HCT116 (cell line): ENCODE results near the gene AMOTL1. TPM values are rescaled to one million over a fixed set of nuclear protein-coding genes. Genes with fewer than 3 reads are reported as not detected.

Experiments
- ATAC-seq: fragments of 200-7000 bp; cut with Tn5 transposase; 2 replicates; pipeline ENCODE4 v1.9.1; 2020; ENCODE audit warnings: mild to moderate bottlenecking, moderate library complexity
- BruUV-seq: library from RNA; stranded (reverse); fragments of 400-500 nt; replicated peaks from 2 replicates; lab custom pipeline; 2021; lab: Mats Ljungman, UMichigan
- CTCF ChIA-PET: fragments of 300-600 bp; sonication (Branson Sonifier 250); formaldehyde crosslinking; loops from one replicate; lab custom pipeline; 2021; ENCODE audit warnings: antibody characterized with exemption; lab: Charles Lee
- POLR2A ChIA-PET: fragments of 300-600, 350-600 bp; sonication (Branson Sonifier 250); formaldehyde crosslinking; loops from one replicate; lab custom pipeline; 2021; ENCODE audit warnings: antibody characterized with exemption; lab: Charles Lee
- RAD21 ChIA-PET, 2 experiments: fragments of 300-600 bp; sonication (Branson Sonifier 250); formaldehyde crosslinking; loops; one replicate each; lab custom pipeline; 2023; ENCODE audit warnings: low total read pairs in 2 of 2; ENCODE audit not compliant: uncharacterized antibody in 2 of 2, unreplicated experiment in 2 of 2, low non-redundant PET in 1 of 2; lab: Charles Lee
- DNase-seq: peaks from one replicate; pipeline ENCODE4 v3.0.0-alpha.2; 2010; ENCODE audit warnings: low read depth, low spot score
- H2AFZ ChIP-seq: fragments of 200-600 bp; shearing (Covaris generic), sonication (generic); 2 replicates; pipeline ENCODE4 v1.6.1; 2017; ENCODE audit warnings: low read depth, mixed run types, mixed read lengths, antibody characterized with exemption, low read length; ENCODE audit not compliant: poor library complexity, severe bottlenecking
- H3K27ac ChIP-seq: 2 replicates; pipeline ENCODE4 v1.5.1; 2012; ENCODE audit warnings: low read depth, low read length
- H3K27me3 ChIP-seq: fragments of 200-600 bp; sonication (generic); 2 replicates; pipeline ENCODE4 v1.6.1; 2016; ENCODE audit warnings: mixed run types, low read length, mixed read lengths; ENCODE audit not compliant: insufficient read depth
- H3K36me3 ChIP-seq, 2 experiments: fragments of 200-500 bp in 1 of 2; fragments of 200-600 bp in 1 of 2; sonication (Bioruptor generic) in 1 of 2; sonication (generic) in 1 of 2; 2 replicates each; pipeline versions ENCODE4 v1.5.1 to v1.6.1; 2014 to 2016; ENCODE audit warnings: low read length in 2 of 2, inconsistent platforms in 1 of 2, mixed read lengths in 1 of 2, mixed run types in 1 of 2; ENCODE audit not compliant: insufficient read depth in 2 of 2, control insufficient read depth in 1 of 2
- H3K4me1 ChIP-seq, 2 experiments: fragments of 200-600 bp in 1 of 2; sonication (generic) in 1 of 2; 2 replicates each; pipeline versions ENCODE4 v1.5.1 to v1.6.1; 2012 to 2017; ENCODE audit warnings: low read length in 2 of 2, inconsistent platforms in 1 of 2, mild to moderate bottlenecking in 1 of 2, mixed read lengths in 1 of 2, mixed run types in 1 of 2, moderate library complexity in 1 of 2; ENCODE audit not compliant: insufficient read depth in 2 of 2, control insufficient read depth in 1 of 2
- H3K4me2 ChIP-seq: fragments of 200-600 bp; sonication (generic); 2 replicates; pipeline ENCODE4 v1.6.1; 2017; ENCODE audit warnings: mixed run types, low read length, mixed read lengths
- H3K4me3 ChIP-seq, 2 experiments: fragments of 200-600 bp in 1 of 2; sonication (generic) in 1 of 2; replicated peaks in 1 of 2; 2 replicates each; pipeline ENCODE4 v1.5.1; 2011 to 2016; ENCODE audit warnings: low read length in 2 of 2, control low read depth in 1 of 2, low read depth in 1 of 2, mild to moderate bottlenecking in 1 of 2, mixed read lengths in 1 of 2, mixed run types in 1 of 2
- H3K79me2 ChIP-seq: fragments of 200-600 bp; sonication (generic); 2 replicates; pipeline ENCODE4 v1.6.1; 2017; ENCODE audit warnings: mild to moderate bottlenecking, mixed run types, low read length, moderate library complexity, mixed read lengths; ENCODE audit not compliant: insufficient read depth
- H3K9ac ChIP-seq: fragments of 200-600 bp; sonication (generic); 2 replicates; pipeline ENCODE4 v1.6.1; 2016; ENCODE audit warnings: low read length, mixed read lengths
- H3K9me2 ChIP-seq: fragments of 200-600 bp; sonication (generic), shearing (Covaris generic); 2 replicates; pipeline ENCODE4 v1.6.1; 2017; ENCODE audit warnings: mixed run types, mild to moderate bottlenecking, moderate library complexity; ENCODE audit not compliant: insufficient read depth
- H3K9me3 ChIP-seq, 2 experiments: fragments of 200-500 bp in 1 of 2; fragments of 200-600 bp in 1 of 2; sonication (Bioruptor generic) in 1 of 2; sonication (generic) in 1 of 2; 2 replicates each; pipeline ENCODE4 v1.6.1; 2014 to 2017; ENCODE audit warnings: low read length in 2 of 2, mixed read lengths in 2 of 2, inconsistent platforms in 1 of 2, low read depth in 1 of 2, mild to moderate bottlenecking in 1 of 2, mixed run types in 1 of 2, moderate library complexity in 1 of 2; ENCODE audit not compliant: control insufficient read depth in 1 of 2, insufficient read depth in 1 of 2
- H4K20me1 ChIP-seq: fragments of 200-600 bp; sonication (generic), shearing (Covaris generic); 2 replicates; pipeline ENCODE4 v1.6.1; 2017; ENCODE audit warnings: mixed run types, mild to moderate bottlenecking, moderate library complexity; ENCODE audit not compliant: insufficient read depth
- CEBPB ChIP-seq: IDR thresholded peaks from 2 replicates; pipeline ENCODE4 v1.6.1; 2012; ENCODE audit warnings: low read depth
- EZH2 ChIP-seq: fragments of 200-600 bp; sonication (generic); IDR thresholded peaks from 2 replicates; pipeline ENCODE4 v1.6.1; 2017; ENCODE audit warnings: antibody characterized with exemption, mixed run types
- JUND ChIP-seq: IDR thresholded peaks from 2 replicates; pipeline ENCODE4 v1.6.1; 2012
- POLR2A ChIP-seq: IDR thresholded peaks from 2 replicates; pipeline ENCODE4 v1.7.0; 2011; ENCODE audit warnings: borderline replicate concordance; ENCODE audit not compliant: insufficient read depth, insufficient read length; ENCODE audit errors: extremely low read depth
- RAD21 ChIP-seq: IDR thresholded peaks from 2 replicates; pipeline ENCODE4 v1.6.1; 2012; ENCODE audit warnings: low read depth, mild to moderate bottlenecking
- REST ChIP-seq: IDR thresholded peaks from 2 replicates; pipeline ENCODE4 v1.6.1; 2012; ENCODE audit warnings: low read depth
- SIN3A ChIP-seq: IDR thresholded peaks from 2 replicates; pipeline ENCODE4 v1.6.1; 2012; ENCODE audit warnings: low read depth
- SP1 ChIP-seq: IDR thresholded peaks from 2 replicates; pipeline ENCODE4 v1.6.1; 2012; ENCODE audit warnings: low read depth
- SRF ChIP-seq: IDR thresholded peaks from 2 replicates; pipeline ENCODE4 v1.6.1; 2012; ENCODE audit warnings: low read depth
- TCF7L2 ChIP-seq: IDR thresholded peaks from 2 replicates; pipeline ENCODE4 v1.7.0; 2011; ENCODE audit warnings: borderline replicate concordance, inconsistent platforms; ENCODE audit not compliant: insufficient read depth, insufficient read length; ENCODE audit errors: extremely low read depth
- ZFX ChIP-seq: fragments of 450-650 bp; IDR thresholded peaks from 2 replicates; pipeline ENCODE4 v1.6.1; 2017
- intact Hi-C: fragments of 100-400 bp; cut with micrococcal nuclease; formaldehyde crosslinking; loops from 2 replicates; pipeline ENCODE4 v1.10.0; 2022
- total RNA-seq: library from RNA; stranded (reverse); gene quantifications from one replicate; pipeline ENCODE4 v1.2.1, GENCODE V29; 2021; ENCODE audit not compliant: unreplicated experiment
- TF ChIP-seq, protein P1 (sequence below): IDR thresholded peaks from 2 replicates; pipeline ENCODE4 v1.6.1; 2012
- TF ChIP-seq, protein P2 (sequence below): IDR thresholded peaks from 2 replicates; pipeline ENCODE4 v1.6.1; 2012

Gene AMOTL1
- total RNA-seq, 1 experiment from 2014 or later = 27.6 TPM

DNA sequence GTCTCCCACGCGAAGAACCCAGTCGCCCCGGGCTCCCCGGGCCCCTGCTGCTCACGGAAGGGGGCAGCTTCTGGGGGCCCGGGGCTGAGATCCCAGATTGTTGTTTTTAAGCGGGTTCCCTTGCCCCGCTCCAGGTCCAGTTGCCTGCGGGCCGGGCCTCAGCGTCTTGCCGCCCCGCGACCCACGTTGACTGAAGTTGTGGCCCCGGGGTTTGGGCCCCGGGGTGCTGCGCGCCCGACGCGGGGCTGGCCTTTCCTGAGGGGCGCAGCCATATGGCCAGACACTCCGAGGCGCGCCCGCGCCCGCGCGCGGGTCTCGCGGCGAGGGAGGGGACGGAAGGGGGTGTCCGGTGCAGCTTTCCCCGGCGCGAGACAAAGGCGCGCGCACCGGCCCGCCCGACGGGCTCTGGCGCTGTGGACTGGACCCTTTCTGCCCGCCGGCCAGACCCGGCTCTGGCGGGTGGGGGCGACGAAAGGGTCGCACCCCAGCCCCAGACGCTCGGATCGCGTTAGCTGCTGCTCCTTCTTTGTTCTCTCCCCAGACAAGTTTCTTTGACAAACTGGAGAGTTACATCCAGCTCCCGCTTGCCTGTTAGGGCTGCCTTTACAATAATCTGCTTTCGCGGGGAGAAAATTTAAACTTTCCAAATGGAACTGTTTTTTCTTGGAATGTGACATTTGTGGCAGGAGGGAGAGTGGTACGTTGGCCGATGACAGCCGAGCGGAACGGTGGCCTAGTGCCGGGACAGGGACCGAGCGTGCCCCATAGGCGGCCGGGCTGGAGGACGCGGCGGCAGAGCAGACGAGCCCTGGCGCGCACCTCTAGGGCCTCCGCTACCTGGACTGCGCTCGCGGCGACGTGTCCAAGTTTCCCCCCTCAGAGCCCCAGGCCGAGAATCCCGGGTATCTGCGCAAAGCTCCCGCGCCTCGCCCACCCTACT is 716 bp downstream of the AMOTL1 start:
- no peaks in the 10 kb centered on the region for H3K9me3 ChIP-seq
- ChIA-PET POLR2A (interaction anchor here (0.8 kb wide), 1 partner anchor 20 kb away, joined by 3 read pairs; no protein-coding TSS in a partner anchor), CTCF (no interaction called here), RAD21 (interaction anchor here (1.0 to 1.1 kb wide), 2 partner anchors 145 to 146 kb away, joined by 3 to 5 read pairs; no protein-coding TSS in a partner anchor)
- no peaks in the 10 kb centered on the region for H3K27me3 ChIP-seq
- no peak for TF ChIP-seq EZH2
- no peak for TF ChIP-seq JUND
- no peak for TF ChIP-seq SIN3A
- TF ChIP-seq RAD21 = no peak
- peak; percentile 40 for TF ChIP-seq ZFX
- H4K20me1 ChIP-seq = no peaks in the 10 kb centered on the region
- BruUV-seq = no TSS peak
- peak overlapping the region; percentile 68 for H3K27ac ChIP-seq
- H3K36me3 ChIP-seq = no peaks in the 10 kb centered on the region
- ATAC-seq (peak; percentile 27), DNase-seq (no peak)
- H2AFZ ChIP-seq = no peak overlapping the region
- peak overlapping the region; percentile 61 to 67 for H3K4me3 ChIP-seq
- peak overlapping the region; percentile 82 for H3K4me2 ChIP-seq
- intact Hi-C loops = loop anchor here (10.0 kb wide), 1 partner anchor 386 kb away; no protein-coding TSS in a partner anchor
- peaks cover 51% of the 10 kb centered on the region for H3K79me2 ChIP-seq
- peaks cover 6 to 30% of the 10 kb centered on the region in 2 experiments; a peak in 3 of 4 replicates for H3K4me1 ChIP-seq
- peak overlapping the region; percentile 76 for H3K9ac ChIP-seq
- H3K9me2 ChIP-seq = no peaks in the 10 kb centered on the region

DNA sequence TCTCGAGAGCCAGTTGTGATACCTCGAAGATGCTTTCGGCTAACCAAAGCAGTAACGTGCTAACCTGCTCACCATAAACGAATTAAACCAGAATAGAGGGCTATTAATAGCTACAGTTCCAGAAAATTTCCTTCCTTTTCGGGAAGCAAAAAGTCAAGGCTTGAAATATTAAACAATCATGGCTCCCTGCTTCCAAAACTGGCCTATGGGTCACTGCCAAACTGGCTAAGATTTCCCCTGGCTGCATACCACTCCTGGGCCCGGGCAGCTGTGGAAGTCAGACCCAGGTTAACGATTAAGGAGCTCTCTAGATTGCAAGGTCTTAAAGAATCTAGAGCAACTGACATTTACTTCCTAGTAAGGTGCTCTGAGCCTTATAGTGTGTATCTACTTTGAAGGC is 1.7 kb downstream of the AMOTL1 start:
- Histone ChIP-seq H3K9ac (peak overlapping the region; percentile 76), H3K79me2 (peaks cover 60% of the 10 kb centered on the region)

More for the DNA sequence above, 1.7 kb downstream of the AMOTL1 start:
- TF ChIP-seq CEBPB (no peak), TCF7L2 (no peak), SP1 (no peak), REST (no peak), POLR2A (no peak), SRF (no peak)
- TF ChIP-seq, protein P1, sequence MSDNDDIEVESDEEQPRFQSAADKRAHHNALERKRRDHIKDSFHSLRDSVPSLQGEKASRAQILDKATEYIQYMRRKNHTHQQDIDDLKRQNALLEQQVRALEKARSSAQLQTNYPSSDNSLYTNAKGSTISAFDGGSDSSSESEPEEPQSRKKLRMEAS = no peak
- TF ChIP-seq, protein P2, sequence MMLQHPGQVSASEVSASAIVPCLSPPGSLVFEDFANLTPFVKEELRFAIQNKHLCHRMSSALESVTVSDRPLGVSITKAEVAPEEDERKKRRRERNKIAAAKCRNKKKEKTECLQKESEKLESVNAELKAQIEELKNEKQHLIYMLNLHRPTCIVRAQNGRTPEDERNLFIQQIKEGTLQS = no peak
- Histone ChIP-seq H2AFZ (no peak overlapping the region), H3K9me2 (no peaks in the 10 kb centered on the region), H4K20me1 (no peaks in the 10 kb centered on the region), H3K27me3 (no peaks in the 10 kb centered on the region), H3K4me1 (peaks cover 12 to 39% of the 10 kb centered on the region in 2 experiments; a peak in 3 of 4 replicates), H3K9me3 (no peaks in the 10 kb centered on the region), H3K36me3 (no peaks in the 10 kb centered on the region), H3K27ac (no peak overlapping the region), H3K4me3 (peak overlapping the region; percentile 61 to 67), H3K4me2 (peak overlapping the region; percentile 82)
- ChIA-PET POLR2A (no interaction called here), RAD21 (no interaction called here), CTCF (no interaction called here)
- TSS peak; percentile 37 for BruUV-seq
- intact Hi-C loops = loop anchor here (10.0 kb wide), 1 partner anchor 385 kb away; no protein-coding TSS in a partner anchor
- ATAC-seq (no peak), DNase-seq (no peak)
